Psoas muscle (tissue), 8 donors: Measurements from ENCODE around the gene CLEC16A. TPM values are rescaled to one million over a fixed set of nuclear protein-coding genes. Genes with fewer than 3 reads are reported as not detected.
A peak's percentile ranks its signal among the peaks of the same experiment; 100 is the strongest.

Source experiments
- ATAC-seq, 4 donors: fragments of 200-7000 bp; cut with Tn5 transposase; one replicate each; pipeline ENCODE4 v1.9.1; 2020; ENCODE audit warnings: moderate library complexity in 3 of 4, mild to moderate bottlenecking in 2 of 4
- DNase-seq, 2 donors: peaks; one replicate each; pipeline ENCODE4 v3.0.0-alpha.2; 2020
- H3K27ac ChIP-seq: fragments of 200-600 bp; one replicate; pipeline ENCODE4 v1.8.0; 2022
- H3K27me3 ChIP-seq, 3 donors: fragments of 200-600 bp in 1 of 3; one replicate each; pipeline versions ENCODE4 v1.6.1 to v1.8.0; 2013 to 2022; ENCODE audit warnings: low read length in 2 of 3, mild to moderate bottlenecking in 2 of 3, moderate library complexity in 1 of 3; ENCODE audit not compliant: insufficient read depth in 3 of 3
- H3K36me3 ChIP-seq, 2 donors: fragments of 200-600 bp in 1 of 2; one replicate each; pipeline versions ENCODE4 v1.6.1 to v1.8.0; 2013 to 2022; ENCODE audit warnings: low read depth in 1 of 2, mild to moderate bottlenecking in 1 of 2, moderate library complexity in 1 of 2; ENCODE audit not compliant: insufficient read depth in 1 of 2
- H3K4me1 ChIP-seq: fragments of 200-600 bp; one replicate; pipeline ENCODE4 v1.8.0; 2022
- H3K4me3 ChIP-seq: fragments of 200-600 bp; one replicate; pipeline ENCODE4 v1.8.0; 2022; ENCODE audit warnings: mild to moderate bottlenecking
- H3K9me3 ChIP-seq: fragments of 200-600 bp; one replicate; pipeline ENCODE4 v1.8.0; 2022
- WGBS, 3 donors: extraction: QIAGEN DNeasy Blood & Tissue Kit; methylation state at CpG; one replicate each; pipeline versions ENCODE4 v1.1.6 to v1.1.7; 2013; 5-methylcytosine and 5-hydroxymethylcytosine counted together
- intact Hi-C, 2 donors: fragments of 100-400 bp; cut with DNase I; formaldehyde crosslinking; loops; one replicate each; pipeline versions ENCODE4 v1.11.0 to v1.14.2; 2022
- polyA plus RNA-seq, 3 donors: library from polyadenylated mRNA; stranded (reverse); fragments of 200-250 nt; gene quantifications; one replicate each; pipeline ENCODE4 v1.2.3, GENCODE V29; 2013
- total RNA-seq, 4 donors: library from RNA; stranded (reverse); fragmentation: NEBNext Ultra II Directional in 2 of 4; extraction: Animal tissue kit (Norgen Biotek cat#: 25700) in 2 of 4; gene quantifications; one replicate each; pipeline versions ENCODE4 v1.2.1 to v1.2.4, GENCODE V29; 2021 to 2023
- TF ChIP-seq, protein P1 (sequence below): fragments of 200-600 bp; IDR thresholded peaks from one replicate; pipeline ENCODE4 v1.8.0; 2022; ENCODE audit warnings: antibody characterized with exemption
- donor health status: healthy with polysubstance abuse.
- donor health status: DM: no; HTN: no; CAD: no; lungs with moderate emphysema.
- donor health status: Bipolar disorder and iron deficiency.
- donor health status: healthy.
- donor health status: DM: yes; HTN: yes; CAD: no.
- donor health status: DM: no; HTN: no; CAD: no.
- donor health status: DM: no; HTN: no; CAD: no.
- donor health status: DM: yes; HTN: yes; CAD: no.

The CLEC16A gene
- total and polyA plus RNA-seq, 7 donors: 13.1 to 28.1 (median 21.4) TPM

DNA sequence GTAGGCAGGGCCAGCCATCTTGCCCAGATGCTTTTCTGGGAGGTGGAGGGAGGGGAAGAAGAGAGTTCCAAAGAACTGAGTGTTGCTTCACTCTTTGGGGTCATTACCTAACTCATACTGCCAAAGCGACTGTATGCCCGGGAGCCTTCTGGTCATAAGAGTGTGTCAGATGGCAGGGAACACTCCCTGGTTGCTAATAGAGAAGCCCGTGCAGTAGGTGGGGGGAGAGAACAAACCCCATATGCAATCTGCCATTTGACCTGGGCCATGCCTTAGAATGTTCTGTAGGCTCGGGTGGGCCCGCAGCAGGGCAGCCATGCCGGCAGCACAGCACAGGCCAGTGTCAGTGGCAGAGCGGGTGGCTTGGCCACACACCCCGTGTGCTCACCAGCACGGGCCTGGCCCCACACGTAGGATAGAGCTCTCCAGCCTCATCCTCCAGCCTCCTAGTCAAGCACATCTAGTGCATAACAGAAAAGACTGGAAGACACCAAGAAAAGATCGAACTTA is 191.2 kb downstream of the CLEC16A start:
- Histone ChIP-seq H3K27me3 (no peaks in the 10 kb centered on the region), H3K4me3 (no peak overlapping the region), H3K4me1 (peaks cover 48% of the 10 kb centered on the region), H3K36me3 (no peaks in the 10 kb centered on the region), H3K27ac (peak overlapping the region; percentile 82), H3K9me3 (no peaks in the 10 kb centered on the region)
- TF ChIP-seq, protein P1, sequence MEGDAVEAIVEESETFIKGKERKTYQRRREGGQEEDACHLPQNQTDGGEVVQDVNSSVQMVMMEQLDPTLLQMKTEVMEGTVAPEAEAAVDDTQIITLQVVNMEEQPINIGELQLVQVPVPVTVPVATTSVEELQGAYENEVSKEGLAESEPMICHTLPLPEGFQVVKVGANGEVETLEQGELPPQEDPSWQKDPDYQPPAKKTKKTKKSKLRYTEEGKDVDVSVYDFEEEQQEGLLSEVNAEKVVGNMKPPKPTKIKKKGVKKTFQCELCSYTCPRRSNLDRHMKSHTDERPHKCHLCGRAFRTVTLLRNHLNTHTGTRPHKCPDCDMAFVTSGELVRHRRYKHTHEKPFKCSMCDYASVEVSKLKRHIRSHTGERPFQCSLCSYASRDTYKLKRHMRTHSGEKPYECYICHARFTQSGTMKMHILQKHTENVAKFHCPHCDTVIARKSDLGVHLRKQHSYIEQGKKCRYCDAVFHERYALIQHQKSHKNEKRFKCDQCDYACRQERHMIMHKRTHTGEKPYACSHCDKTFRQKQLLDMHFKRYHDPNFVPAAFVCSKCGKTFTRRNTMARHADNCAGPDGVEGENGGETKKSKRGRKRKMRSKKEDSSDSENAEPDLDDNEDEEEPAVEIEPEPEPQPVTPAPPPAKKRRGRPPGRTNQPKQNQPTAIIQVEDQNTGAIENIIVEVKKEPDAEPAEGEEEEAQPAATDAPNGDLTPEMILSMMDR: no peak
- intact Hi-C loops: no loop called here
- 35 to 57% (median 43%) methylated on average over 11 of the region's 11 CpGs for WGBS, 3 donors
- ATAC-seq (peak; percentile 89 to 92 (median 91)), DNase-seq (peak; percentile 56 to 86)

DNA sequence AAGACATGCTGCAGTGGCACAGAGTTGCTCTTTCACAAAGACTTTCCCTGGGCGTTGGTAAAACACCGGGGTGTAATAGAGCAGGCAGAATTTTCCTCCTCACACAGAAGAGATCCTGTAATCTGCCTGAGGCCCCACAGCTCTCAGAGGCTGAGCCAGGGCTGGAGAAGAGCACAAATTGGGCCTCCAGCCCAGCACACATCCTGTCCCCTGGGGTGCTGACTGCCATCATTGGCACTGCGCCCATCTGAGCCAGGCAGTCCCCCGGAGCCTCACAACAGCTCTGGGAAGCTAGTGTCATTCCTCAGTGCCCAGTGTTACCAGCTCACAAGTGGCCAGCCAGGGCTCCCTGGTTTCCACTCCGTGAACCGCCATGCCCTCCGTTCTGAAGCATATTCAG is 192.2 kb downstream of the CLEC16A start:
- H3K36me3 ChIP-seq: no peaks in the 10 kb centered on the region
- TF ChIP-seq, protein P1: no peak
- H3K9me3 ChIP-seq: no peaks in the 10 kb centered on the region
- no peaks in the 10 kb centered on the region for H3K27me3 ChIP-seq
- H3K4me3 ChIP-seq: no peak overlapping the region
- ATAC-seq: peak in 3 of 4 donors; percentile 14 to 35 (median 31)
- H3K27ac ChIP-seq: peak overlapping the region; percentile 62
- intact Hi-C loops: no loop called here
- H3K4me1 ChIP-seq: peaks cover 43% of the 10 kb centered on the region
- peak; percentile 46 to 76 for DNase-seq
- WGBS, 3 donors: 55 to 70% (median 55%) methylated on average over 7 of the region's 7 CpGs

DNA sequence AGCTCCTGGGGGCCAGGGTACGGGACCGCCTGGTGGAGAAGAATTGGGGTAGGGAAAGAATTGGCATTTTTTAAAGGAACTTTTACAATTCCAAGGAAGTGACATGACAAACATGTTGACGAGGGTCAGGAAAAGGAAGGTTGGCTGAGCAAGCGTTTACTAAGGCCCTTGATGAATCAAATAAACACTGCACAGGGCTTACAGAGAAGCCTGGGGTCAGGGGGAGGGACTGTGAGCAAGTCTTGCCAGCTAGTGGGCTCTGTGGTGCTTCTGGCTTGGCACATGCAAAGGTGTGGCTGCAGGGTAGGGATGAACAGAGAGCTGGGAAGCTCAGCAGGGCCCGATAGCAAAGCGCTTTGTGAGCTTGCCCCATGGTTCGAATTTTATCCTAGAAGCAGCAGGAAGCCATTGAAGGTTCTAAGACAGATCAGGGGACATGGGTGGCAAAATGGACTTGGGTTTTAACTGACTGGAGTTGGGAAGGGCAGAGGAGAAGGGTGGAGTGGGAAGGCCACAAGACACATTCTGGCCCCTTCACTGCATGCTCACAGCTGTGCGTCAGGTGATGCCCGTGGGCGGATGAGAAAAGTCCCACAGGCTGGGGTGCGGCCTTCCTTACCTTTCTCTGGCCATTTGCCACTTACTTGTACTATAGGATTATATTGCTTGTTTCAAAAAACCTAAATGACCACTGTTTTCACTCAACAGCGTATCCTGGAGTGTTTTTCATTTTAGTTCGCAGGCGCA is 193.8 kb downstream of the CLEC16A start:
- no peak for ATAC-seq
- H3K27ac ChIP-seq: no peak overlapping the region
- no peak overlapping the region for H3K4me3 ChIP-seq
- 91 to 94% (median 92%) methylated on average over 14 of the region's 14 CpGs for WGBS, 3 donors
- no peaks in the 10 kb centered on the region for H3K36me3 ChIP-seq
- H3K9me3 ChIP-seq: no peaks in the 10 kb centered on the region
- H3K27me3 ChIP-seq: no peaks in the 10 kb centered on the region
- no peak for DNase-seq
- TF ChIP-seq, protein P1: no peak
- intact Hi-C loops: no loop called here
- peaks cover 47% of the 10 kb centered on the region for H3K4me1 ChIP-seq

DNA sequence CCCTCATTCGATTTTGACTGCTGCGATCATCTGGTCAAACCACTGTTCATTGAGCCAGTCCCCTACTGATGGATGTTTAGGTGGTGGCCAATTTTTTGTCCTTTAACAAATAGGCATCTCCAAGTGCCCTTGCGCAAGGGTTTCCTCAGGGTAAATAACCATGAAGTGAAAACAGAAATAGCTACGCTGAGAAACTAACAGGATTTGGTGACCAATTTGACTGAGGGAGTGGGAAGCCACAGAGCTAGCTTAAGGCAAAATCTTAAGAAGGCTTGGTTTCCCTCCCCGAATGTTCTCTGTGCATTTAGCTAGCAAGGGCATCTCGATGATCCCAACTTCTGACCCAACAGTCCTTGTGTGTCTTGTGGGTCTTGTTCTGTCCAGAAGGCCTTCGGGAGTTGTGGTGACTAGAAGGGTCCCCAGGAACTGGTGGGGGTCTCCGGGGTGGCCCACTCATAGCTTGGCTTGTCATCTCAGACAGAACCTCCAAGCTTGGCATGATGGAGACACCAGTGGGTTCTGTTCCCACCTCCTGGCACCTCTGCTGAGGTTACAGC is 194.5 kb downstream of the CLEC16A start:
- no peak for ATAC-seq
- peaks cover 42% of the 10 kb centered on the region for H3K4me1 ChIP-seq
- H3K27ac ChIP-seq: no peak overlapping the region
- H3K36me3 ChIP-seq: no peaks in the 10 kb centered on the region
- no peak for DNase-seq
- TF ChIP-seq, protein P1: no peak
- WGBS, 3 donors: 81 to 89% (median 86%) methylated on average over 8 of the region's 8 CpGs
- no peak overlapping the region for H3K4me3 ChIP-seq
- H3K9me3 ChIP-seq: no peaks in the 10 kb centered on the region
- H3K27me3 ChIP-seq: no peaks in the 10 kb centered on the region
- intact Hi-C loops: no loop called here
